Uterus (tissue), 4 donors: ENCODE results near the gene NKAIN2. TPM values are rescaled to one million over a fixed set of nuclear protein-coding genes. Genes with fewer than 3 reads are reported as not detected.

Experiments used
- DNase-seq, 2 donors: peaks; one replicate each; pipeline ENCODE4 v3.0.0-alpha.2; 2019 to 2020
- H3K27ac ChIP-seq, 2 donors: fragments of 200-600 bp; sonication (generic); 1 replicate in 1 of 2; 2 replicates in 1 of 2; pipeline ENCODE4 v1.5.1; 2016 to 2018
- H3K27me3 ChIP-seq, 2 donors: fragments of 200-600 bp; sonication (generic); one replicate each; pipeline ENCODE4 v1.5.1; 2018 to 2019; ENCODE audit warnings: control low read depth in 1 of 2
- H3K36me3 ChIP-seq, 2 donors: fragments of 200-600 bp; sonication (generic); one replicate each; pipeline ENCODE4 v1.5.1; 2019; ENCODE audit warnings: control low read depth in 1 of 2
- H3K4me1 ChIP-seq, 2 donors: fragments of 200-600 bp; sonication (generic); one replicate each; pipeline ENCODE4 v1.5.1; 2018 to 2019; ENCODE audit warnings: control low read depth in 1 of 2
- H3K4me3 ChIP-seq, 2 donors: fragments of 200-600 bp; sonication (generic); 1 replicate in 1 of 2; 2 replicates in 1 of 2; pipeline ENCODE4 v1.5.1; 2018 to 2019; ENCODE audit warnings: mild to moderate bottlenecking in 1 of 2
- H3K9me3 ChIP-seq, 2 donors: fragments of 200-600 bp; sonication (generic); one replicate each; pipeline ENCODE4 v1.5.1; 2019; ENCODE audit warnings: control low read depth in 1 of 2
- CTCF ChIP-seq, 4 experiments: fragments of 200-600 bp in 2 of 4; fragments of 450-650 bp in 2 of 4; sonication (generic) in 2 of 4; IDR thresholded peaks; one replicate each; pipeline ENCODE4 v1.5.1; 2016 to 2019; ENCODE audit warnings: antibody characterized with exemption in 4 of 4, mild to moderate bottlenecking in 2 of 4, moderate library complexity in 1 of 4
- POLR2A ChIP-seq, 2 donors: fragments of 450-650 bp; IDR thresholded peaks; one replicate each; pipeline ENCODE4 v1.6.1; 2016; ENCODE audit warnings: antibody characterized with exemption in 2 of 2, mild to moderate bottlenecking in 1 of 2, moderate library complexity in 1 of 2
- intact Hi-C: fragments of 100-400 bp; cut with DNase I; formaldehyde crosslinking; loops from one replicate; pipeline ENCODE4 v1.15.1; 2023; ENCODE audit warnings: low total_unique reads
- total RNA-seq, 4 donors: library from RNA; depleted of rRNA in 3 of 4; stranded (reverse); fragments of >200 nt in 3 of 4; gene quantifications; one replicate each; pipeline versions ENCODE4 v1.1.0 to v1.2.4, GENCODE V29; 2014 to 2023
- donor health status: DM: yes; HTN: yes; CAD: no.

The NKAIN2 gene
- total RNA-seq, 4 donors from 2014 or later, result 0.59 to 1.1 (median 1.0) TPM; not detected in 1

GRCh38 chr6:124753562-124754105 lies 950.0 kb downstream of the NKAIN2 start:
- H3K27me3 ChIP-seq, result no peaks in the 10 kb centered on the region
- DNase-seq, result no peak
- no peak overlapping the region for H3K4me3 ChIP-seq
- no peak overlapping the region for H3K27ac ChIP-seq
- intact Hi-C loops, result no loop called here
- H3K4me1 ChIP-seq, result no peaks in the 10 kb centered on the region
- no peaks in the 10 kb centered on the region for H3K9me3 ChIP-seq
- no peaks in the 10 kb centered on the region for H3K36me3 ChIP-seq
- no peak for TF ChIP-seq POLR2A (IDR thresholded peaks at IDR 0.05)
- no peak for TF ChIP-seq CTCF (IDR thresholded peaks at IDR 0.05)

- DNase-seq, result no peak
- Histone ChIP-seq H3K27ac (no peak overlapping the region), H3K9me3 (no peaks in the 10 kb centered on the region), H3K4me3 (no peak overlapping the region), H3K27me3 (no peaks in the 10 kb centered on the region), H3K36me3 (no peaks in the 10 kb centered on the region), H3K4me1 (no peaks in the 10 kb centered on the region)
- intact Hi-C loops, result no loop called here
- TF ChIP-seq POLR2A (IDR thresholded peaks at IDR 0.05), result no peak
- no peak for TF ChIP-seq CTCF (IDR thresholded peaks at IDR 0.05)
Observed at GRCh38 chr6:124755321-124755720, 951.7 kb downstream of the NKAIN2 start.

- TF ChIP-seq POLR2A (IDR thresholded peaks at IDR 0.05), result no peak
- no peak for TF ChIP-seq CTCF (IDR thresholded peaks at IDR 0.05)
- Histone ChIP-seq H3K36me3 (no peaks in the 10 kb centered on the region), H3K4me1 (no peaks in the 10 kb centered on the region), H3K4me3 (no peak overlapping the region), H3K9me3 (no peaks in the 10 kb centered on the region), H3K27me3 (no peaks in the 10 kb centered on the region), H3K27ac (no peak overlapping the region)
- DNase-seq, result no peak
- intact Hi-C loops, result no loop called here
Observed at GRCh38 chr6:124757560-124757959, 953.9 kb downstream of the NKAIN2 start.

- intact Hi-C loops, result no loop called here
- H3K27me3 ChIP-seq, result no peaks in the 10 kb centered on the region
- no peaks in the 10 kb centered on the region for H3K36me3 ChIP-seq
- no peak overlapping the region for H3K4me3 ChIP-seq
- DNase-seq, result no peak
- no peaks in the 10 kb centered on the region for H3K4me1 ChIP-seq
- TF ChIP-seq POLR2A (IDR thresholded peaks at IDR 0.05), result no peak
- TF ChIP-seq CTCF (IDR thresholded peaks at IDR 0.05), result no peak
- H3K9me3 ChIP-seq, result no peaks in the 10 kb centered on the region
- no peak overlapping the region for H3K27ac ChIP-seq
Observed at GRCh38 chr6:124758663-124759062, 955.0 kb downstream of the NKAIN2 start.

GRCh38 chr6:124765280-124765679 lies 961.6 kb downstream of the NKAIN2 start:
- H3K27me3 ChIP-seq, result no peaks in the 10 kb centered on the region
- H3K9me3 ChIP-seq, result no peaks in the 10 kb centered on the region
- DNase-seq, result no peak
- no peaks in the 10 kb centered on the region for H3K4me1 ChIP-seq
- no peak overlapping the region for H3K27ac ChIP-seq
- intact Hi-C loops, result no loop called here
- H3K36me3 ChIP-seq, result no peaks in the 10 kb centered on the region
- H3K4me3 ChIP-seq, result no peak overlapping the region
- TF ChIP-seq CTCF (IDR thresholded peaks at IDR 0.05), result no peak
- no peak for TF ChIP-seq POLR2A (IDR thresholded peaks at IDR 0.05)
